ENCODE results near the gene KDM3B. TPM values are rescaled to one million over a fixed set of nuclear protein-coding genes. Genes with fewer than 3 reads are reported as not detected.
"Not testable (repeated sequence)": the region's sequence is repeated elsewhere in the genome, so short reads cannot be mapped to it uniquely, and the experiment has no call there.

The KDM3B gene
- total RNA-seq, 1 donor from 2014 or later = 96.1 TPM

DNA sequence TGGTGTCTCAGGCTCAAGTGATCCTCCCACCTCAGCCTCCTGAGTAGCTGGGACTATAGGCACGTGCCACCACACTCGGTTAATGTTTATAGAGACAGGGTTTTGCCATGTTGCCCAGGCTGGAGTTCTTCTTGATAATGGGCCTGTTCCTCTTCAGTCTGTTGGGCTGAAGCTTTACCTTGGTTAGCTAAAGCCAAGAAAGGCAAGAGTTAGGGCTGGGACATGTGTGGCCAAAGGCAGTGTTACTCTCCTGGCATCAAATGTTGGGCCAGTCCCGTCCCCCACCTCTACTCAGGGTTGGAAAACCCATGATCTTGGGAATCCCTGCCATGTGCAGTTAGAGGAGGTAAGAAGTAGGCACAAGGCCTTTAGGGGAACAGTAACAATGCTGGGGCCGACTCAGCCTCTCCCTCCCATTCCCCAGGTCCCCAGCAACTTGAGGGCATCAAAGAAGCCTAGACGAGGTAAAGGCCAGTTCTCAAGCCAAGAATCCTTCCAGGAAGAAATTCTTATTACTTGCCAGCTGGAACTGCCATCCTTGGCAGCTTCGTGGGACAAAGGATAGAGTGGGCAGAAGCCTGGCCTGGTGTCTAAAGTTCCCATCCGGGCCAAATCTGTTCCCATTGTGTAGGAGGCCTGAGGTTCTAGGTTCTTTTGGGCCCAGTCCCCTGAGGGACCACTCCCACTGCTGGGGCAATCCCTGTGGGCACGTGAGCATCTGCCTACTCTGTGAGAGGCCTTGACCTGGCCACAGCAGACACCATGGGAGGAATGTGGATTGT, 117.2 kb downstream of the KDM3B start:
- Mint-ChIP-seq H3K4me1 (peaks cover 24% of the 10 kb centered on the region), H3K27me3 (ENCODE audit: low read depth) (peaks cover 26% of the 10 kb centered on the region), H3K36me3 (peaks cover 22% of the 10 kb centered on the region), H3K4me3 (peak overlapping the region; percentile 39), H3K9me3 (no peaks in the 10 kb centered on the region), H3K27ac (no peak overlapping the region)
- peak; percentile 41 to 66 for DNase-seq (ENCODE audit: low spot score in 2 of 2, unreplicated experiment in 2 of 2)
- TF ChIP-seq, protein P1, sequence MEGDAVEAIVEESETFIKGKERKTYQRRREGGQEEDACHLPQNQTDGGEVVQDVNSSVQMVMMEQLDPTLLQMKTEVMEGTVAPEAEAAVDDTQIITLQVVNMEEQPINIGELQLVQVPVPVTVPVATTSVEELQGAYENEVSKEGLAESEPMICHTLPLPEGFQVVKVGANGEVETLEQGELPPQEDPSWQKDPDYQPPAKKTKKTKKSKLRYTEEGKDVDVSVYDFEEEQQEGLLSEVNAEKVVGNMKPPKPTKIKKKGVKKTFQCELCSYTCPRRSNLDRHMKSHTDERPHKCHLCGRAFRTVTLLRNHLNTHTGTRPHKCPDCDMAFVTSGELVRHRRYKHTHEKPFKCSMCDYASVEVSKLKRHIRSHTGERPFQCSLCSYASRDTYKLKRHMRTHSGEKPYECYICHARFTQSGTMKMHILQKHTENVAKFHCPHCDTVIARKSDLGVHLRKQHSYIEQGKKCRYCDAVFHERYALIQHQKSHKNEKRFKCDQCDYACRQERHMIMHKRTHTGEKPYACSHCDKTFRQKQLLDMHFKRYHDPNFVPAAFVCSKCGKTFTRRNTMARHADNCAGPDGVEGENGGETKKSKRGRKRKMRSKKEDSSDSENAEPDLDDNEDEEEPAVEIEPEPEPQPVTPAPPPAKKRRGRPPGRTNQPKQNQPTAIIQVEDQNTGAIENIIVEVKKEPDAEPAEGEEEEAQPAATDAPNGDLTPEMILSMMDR (IDR thresholded peaks at IDR 0.05; ENCODE audit: unreplicated experiment) = no peak

DNA sequence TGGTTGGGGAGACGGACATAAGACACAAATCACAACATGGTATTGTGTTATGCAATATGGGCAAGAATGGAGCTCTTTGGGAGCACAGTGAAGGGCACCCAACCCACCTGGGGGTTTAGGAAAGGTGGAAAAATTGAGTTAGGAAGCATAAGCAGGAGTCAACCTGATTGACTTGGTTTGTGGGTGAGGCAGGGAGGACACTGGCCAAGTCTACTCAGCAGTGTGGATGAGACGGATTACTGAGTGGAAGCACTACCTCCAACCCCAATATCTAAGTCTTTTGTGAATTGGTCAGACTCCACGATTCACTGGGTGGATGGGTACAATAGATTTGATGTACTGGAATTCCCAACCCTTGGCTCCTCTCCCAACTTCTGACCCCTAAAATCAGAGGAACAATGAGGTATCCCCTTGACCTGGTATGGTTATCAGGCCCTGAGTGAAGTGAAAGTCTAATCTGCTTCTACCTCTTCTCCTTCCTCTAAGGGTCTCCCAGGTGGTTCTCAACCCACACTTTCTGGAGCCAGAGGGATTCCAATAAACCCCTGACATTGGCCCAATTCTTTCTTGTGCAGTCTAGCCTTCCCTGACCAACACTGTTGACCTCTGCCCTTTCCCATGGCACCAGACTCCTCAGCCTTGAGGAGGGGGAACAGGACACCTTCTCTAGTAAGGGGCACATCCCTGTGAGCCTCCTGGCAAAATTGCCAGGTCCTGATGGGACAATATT, 118.0 kb downstream of the KDM3B start:
- H3K4me3 Mint-ChIP-seq = no peak overlapping the region
- peaks cover 24% of the 10 kb centered on the region for H3K4me1 Mint-ChIP-seq
- H3K36me3 Mint-ChIP-seq = peaks cover 22% of the 10 kb centered on the region
- no peak overlapping the region for H3K27ac Mint-ChIP-seq
- TF ChIP-seq, protein P1 (IDR thresholded peaks at IDR 0.05; ENCODE audit: unreplicated experiment) = no peak
- peaks cover 28% of the 10 kb centered on the region for H3K27me3 Mint-ChIP-seq (ENCODE audit: low read depth)
- DNase-seq (ENCODE audit: low spot score in 2 of 2, unreplicated experiment in 2 of 2) = peak in 1 of 2 experiments; percentile 47
- no peaks in the 10 kb centered on the region for H3K9me3 Mint-ChIP-seq

DNA sequence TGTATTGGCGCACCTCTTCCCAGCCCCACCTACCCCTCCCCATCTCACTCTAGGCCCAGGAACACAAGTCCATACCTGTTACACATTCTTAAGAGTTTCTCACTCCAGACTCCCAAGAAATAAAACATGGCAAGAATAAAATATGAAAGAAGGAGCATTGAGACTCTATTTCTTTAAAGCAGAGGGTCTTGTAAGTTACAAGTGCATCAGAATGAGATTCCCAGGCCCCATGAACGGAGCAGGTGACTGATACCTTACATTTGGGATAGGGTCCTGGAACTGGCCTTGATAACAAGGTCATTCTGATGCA, 118.5 kb downstream of the KDM3B start:
- Mint-ChIP-seq H3K36me3 (peaks cover 22% of the 10 kb centered on the region), H3K27ac (no peak overlapping the region), H3K4me1 (peaks cover 24% of the 10 kb centered on the region), H3K27me3 (ENCODE audit: low read depth) (peaks cover 28% of the 10 kb centered on the region), H3K4me3 (no peak overlapping the region), H3K9me3 (no peaks in the 10 kb centered on the region)
- no peak for DNase-seq (ENCODE audit: low spot score in 2 of 2, unreplicated experiment in 2 of 2)
- TF ChIP-seq, protein P1 (IDR thresholded peaks at IDR 0.05; ENCODE audit: unreplicated experiment) = no peak

GRCh38 chr5:138472353-138472752, 119.9 kb downstream of the KDM3B start:
- Mint-ChIP-seq H3K27me3 (ENCODE audit: low read depth) (peaks cover 16% of the 10 kb centered on the region), H3K27ac (no peak overlapping the region), H3K4me3 (no peak overlapping the region), H3K4me1 (peaks cover 14% of the 10 kb centered on the region), H3K36me3 (peaks cover 13% of the 10 kb centered on the region), H3K9me3 (no peaks in the 10 kb centered on the region)
- TF ChIP-seq, protein P1 (IDR thresholded peaks at IDR 0.05; ENCODE audit: unreplicated experiment) = no peak
- DNase-seq (ENCODE audit: low spot score in 2 of 2, unreplicated experiment in 2 of 2) = no peak

GRCh38 chr5:138473151-138473550, 120.7 kb downstream of the KDM3B start:
- not testable (repeated sequence) for H3K9me3 Mint-ChIP-seq; H3K27ac Mint-ChIP-seq; H3K27me3 Mint-ChIP-seq (ENCODE audit: low read depth); H3K36me3 Mint-ChIP-seq; DNase-seq (ENCODE audit: low spot score in 2 of 2, unreplicated experiment in 2 of 2); H3K4me3 Mint-ChIP-seq
- peaks cover 11% of the 10 kb centered on the region for H3K4me1 Mint-ChIP-seq

DNA sequence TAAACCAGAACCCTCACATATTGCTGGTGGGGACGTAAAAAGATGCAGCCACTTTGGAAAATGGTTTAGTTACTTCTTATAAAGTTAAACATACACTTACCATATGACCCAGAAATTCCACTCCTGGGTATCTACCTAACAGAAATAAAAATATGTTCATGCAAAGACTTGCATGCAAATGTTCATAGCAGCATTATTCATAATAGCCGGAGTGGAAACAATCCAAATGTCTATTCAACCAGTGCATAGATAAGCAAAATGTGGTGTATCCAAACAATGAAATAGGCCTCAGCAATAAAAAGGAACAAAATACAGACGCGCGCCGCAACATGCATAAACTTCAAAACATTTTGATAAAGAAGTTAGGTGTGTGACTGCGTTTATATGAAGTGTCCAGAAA, 124.4 kb downstream of the KDM3B start:
- no peaks in the 10 kb centered on the region for H3K36me3 Mint-ChIP-seq
- no peak for DNase-seq (ENCODE audit: low spot score in 2 of 2, unreplicated experiment in 2 of 2)
- TF ChIP-seq, protein P1 (IDR thresholded peaks at IDR 0.05; ENCODE audit: unreplicated experiment) = no peak
- H3K9me3 Mint-ChIP-seq = no peaks in the 10 kb centered on the region
- peaks cover 6% of the 10 kb centered on the region for H3K4me1 Mint-ChIP-seq
- H3K27me3 Mint-ChIP-seq (ENCODE audit: low read depth) = peaks cover 4% of the 10 kb centered on the region
- H3K4me3 Mint-ChIP-seq = no peak overlapping the region
- H3K27ac Mint-ChIP-seq = no peak overlapping the region
